H1 (cell line): ENCODE data around the gene GLYR1. TPM values are rescaled to one million over a fixed set of nuclear protein-coding genes. Genes with fewer than 3 reads are reported as not detected.

ENCODE experiments used
- CTCF ChIA-PET: fragments of 300-600 bp; sonication (Branson Sonifier 250); formaldehyde crosslinking; loops from one replicate; lab custom pipeline; 2021; ENCODE audit not compliant: partially characterized antibody; lab: Charles Lee
- POLR2A ChIA-PET: fragments of 300-600 bp; sonication (Branson Sonifier 250); formaldehyde crosslinking; loops from one replicate; lab custom pipeline; 2021; ENCODE audit warnings: inconsistent platforms; ENCODE audit not compliant: partially characterized antibody; lab: Charles Lee
- DNase-seq, 2 experiments: peaks; one replicate each; pipeline versions ENCODE4 v3.0.0 to v3.0.0-alpha.2; 2010 to 2022; ENCODE audit warnings: low spot score in 2 of 2, low read depth in 1 of 2, mixed read lengths in 1 of 2
- FAIRE-seq: peaks from 2 replicates; lab custom pipeline; 2011; peaks lifted over from hg19 to GRCh38; lab: Jason Lieb, UNC
- H2AFZ ChIP-seq: 2 replicates; pipeline ENCODE4 v1.8.1; 2012; ENCODE audit warnings: low read length, inconsistent platforms
- H2AK5ac ChIP-seq: 2 replicates; pipeline ENCODE4 v1.6.1; 2013; ENCODE audit warnings: low read depth, low read length
- H2BK120ac ChIP-seq: replicated peaks from 2 replicates; pipeline ENCODE3; 2013; ENCODE audit warnings: low read depth, low read length, inconsistent platforms
- H2BK12ac ChIP-seq: 2 replicates; pipeline ENCODE4 v1.6.1; 2013; ENCODE audit warnings: low read depth, low read length
- H2BK15ac ChIP-seq: 2 replicates; pipeline ENCODE4 v1.6.1; 2013; ENCODE audit warnings: low read length
- H2BK20ac ChIP-seq: 2 replicates; pipeline ENCODE4 v1.6.1; 2013; ENCODE audit warnings: low read length
- H2BK5ac ChIP-seq: 2 replicates; pipeline ENCODE4 v1.6.1; 2013; ENCODE audit warnings: low read depth, low read length
- H3K14ac ChIP-seq: 2 replicates; pipeline ENCODE4 v1.6.1; 2013; ENCODE audit warnings: inconsistent platforms; ENCODE audit not compliant: insufficient read length
- H3K18ac ChIP-seq: 2 replicates; pipeline ENCODE4 v1.6.1; 2013; ENCODE audit warnings: low read length; ENCODE audit errors: extremely low read depth
- H3K23ac ChIP-seq: 2 replicates; pipeline ENCODE4 v1.6.1; 2013; ENCODE audit warnings: inconsistent platforms; ENCODE audit not compliant: insufficient read length
- H3K23me2 ChIP-seq: 2 replicates; pipeline ENCODE4 v1.6.1; 2013; ENCODE audit warnings: low read depth, low read length
- H3K27ac ChIP-seq: 2 replicates; pipeline ENCODE4 v1.6.1; 2011; ENCODE audit warnings: low read depth, low read length, inconsistent platforms
- H3K27me3 ChIP-seq, 4 experiments: replicated peaks in 1 of 4; 1 replicate in 1 of 4; 2 replicates in 3 of 4; pipeline versions ENCODE4 v1.6.1 to v1.8.1; 2011 to 2013; ENCODE audit warnings: low read length in 3 of 4, mild to moderate bottlenecking in 3 of 4, inconsistent platforms in 2 of 4, mixed read lengths in 2 of 4, moderate library complexity in 1 of 4; ENCODE audit not compliant: control insufficient read depth in 3 of 4, insufficient read depth in 3 of 4; ENCODE audit errors: extremely low read depth in 1 of 4
- H3K36me3 ChIP-seq, 4 experiments: 2 replicates each; pipeline versions ENCODE4 v1.6.1 to v1.8.1; 2011 to 2013; ENCODE audit warnings: mild to moderate bottlenecking in 4 of 4, low read length in 3 of 4, moderate library complexity in 2 of 4, control low read depth in 1 of 4, inconsistent platforms in 1 of 4; ENCODE audit not compliant: insufficient read depth in 4 of 4, control insufficient read depth in 2 of 4
- H3K4ac ChIP-seq: replicated peaks from 2 replicates; pipeline ENCODE3; 2013; ENCODE audit warnings: low read length, low read depth, mixed read lengths, inconsistent platforms; ENCODE audit not compliant: insufficient read length
- H3K4me1 ChIP-seq, 4 experiments: replicated peaks in 1 of 4; 1 replicate in 1 of 4; 2 replicates in 3 of 4; pipeline versions ENCODE4 v1.6.1 to v1.8.1; 2011 to 2013; ENCODE audit warnings: low read length in 3 of 4, inconsistent platforms in 2 of 4, mixed read lengths in 1 of 4; ENCODE audit not compliant: insufficient read depth in 4 of 4, control insufficient read depth in 3 of 4
- H3K4me2 ChIP-seq, 2 experiments: 2 replicates each; pipeline versions ENCODE4 v1.6.1 to v1.8.1; 2011 to 2013; ENCODE audit warnings: low read depth in 2 of 2, low read length in 2 of 2, control low read depth in 1 of 2, inconsistent platforms in 1 of 2, mild to moderate bottlenecking in 1 of 2; ENCODE audit not compliant: insufficient read depth in 1 of 2
- H3K4me3 ChIP-seq, 4 experiments: fragments of 200-600, 300-600 bp in 1 of 4; sonication (generic), shearing (Covaris generic), sonication (Bioruptor Twin) in 1 of 4; 2 replicates each; pipeline versions ENCODE4 v1.5.1 to v1.8.1; 2011 to 2016; ENCODE audit warnings: low read length in 4 of 4, low read depth in 3 of 4, control low read depth in 2 of 4, inconsistent platforms in 2 of 4, mild to moderate bottlenecking in 2 of 4, mixed read lengths in 1 of 4, moderate library complexity in 1 of 4; ENCODE audit not compliant: insufficient read depth in 2 of 4; ENCODE audit errors: extremely low read depth in 1 of 4
- H3K56ac ChIP-seq: replicated peaks from 2 replicates; pipeline ENCODE3; 2013; ENCODE audit warnings: low read depth, mild to moderate bottlenecking, mixed read lengths, low read length, inconsistent platforms; ENCODE audit not compliant: insufficient read length
- H3K79me1 ChIP-seq: 2 replicates; pipeline ENCODE4 v1.6.1; 2013; ENCODE audit warnings: low read depth, low read length, control low read depth
- H3K79me2 ChIP-seq, 2 experiments: 2 replicates each; pipeline versions ENCODE4 v1.6.1 to v1.8.1; 2012 to 2013; ENCODE audit warnings: low read length in 2 of 2, mild to moderate bottlenecking in 2 of 2, inconsistent platforms in 1 of 2; ENCODE audit not compliant: insufficient read depth in 2 of 2, control insufficient read depth in 1 of 2
- H3K9ac ChIP-seq, 4 experiments: replicated peaks in 1 of 4; 1 replicate in 1 of 4; 2 replicates in 3 of 4; pipeline versions ENCODE4 v1.6.1 to v1.8.1; 2011 to 2013; ENCODE audit warnings: low read depth in 3 of 4, low read length in 3 of 4, control low read depth in 2 of 4, mild to moderate bottlenecking in 2 of 4, moderate library complexity in 2 of 4, inconsistent platforms in 1 of 4; ENCODE audit errors: extremely low read depth in 1 of 4
- H3K9me3 ChIP-seq, 2 experiments: 2 replicates each; pipeline versions ENCODE4 v1.6.1 to v1.8.1; 2012 to 2013; ENCODE audit warnings: mild to moderate bottlenecking in 2 of 2, moderate library complexity in 2 of 2, control low read depth in 1 of 2, inconsistent platforms in 1 of 2, low read depth in 1 of 2, low read length in 1 of 2, mixed read lengths in 1 of 2; ENCODE audit not compliant: insufficient read depth in 2 of 2
- H4K20me1 ChIP-seq, 2 experiments: replicated peaks in 1 of 2; 2 replicates each; pipeline versions ENCODE3 to v1.8.1; 2011 to 2013; ENCODE audit warnings: inconsistent platforms in 2 of 2, low read length in 2 of 2, mild to moderate bottlenecking in 1 of 2; ENCODE audit not compliant: insufficient read depth in 2 of 2, control insufficient read depth in 1 of 2
- H4K5ac ChIP-seq: 2 replicates; pipeline ENCODE4 v1.6.1; 2013; ENCODE audit warnings: low read length, low read depth, mixed read lengths, inconsistent platforms; ENCODE audit not compliant: insufficient read length
- H4K8ac ChIP-seq: 2 replicates; pipeline ENCODE4 v1.8.0; 2013; ENCODE audit warnings: mild to moderate bottlenecking, moderate library complexity, low read length, inconsistent platforms; ENCODE audit not compliant: insufficient read depth; ENCODE audit errors: extremely low read depth
- H4K91ac ChIP-seq: replicated peaks from 2 replicates; pipeline ENCODE3; 2013; ENCODE audit warnings: low read length, mixed read lengths, inconsistent platforms; ENCODE audit not compliant: insufficient read length
- ATF2 ChIP-seq: IDR thresholded peaks from 2 replicates; pipeline ENCODE4 v1.6.1; 2012; ENCODE audit warnings: low read length, inconsistent platforms
- CEBPB ChIP-seq: IDR thresholded peaks from 2 replicates; pipeline ENCODE4 v1.6.1; 2012; ENCODE audit warnings: low read depth, low read length
- GTF2F1 ChIP-seq: IDR thresholded peaks from 2 replicates; pipeline ENCODE4 v1.6.1; 2012; ENCODE audit warnings: low read depth, low read length, improper control_type of control experiment, borderline replicate concordance
- HDAC6 ChIP-seq: IDR thresholded peaks from one replicate; pipeline ENCODE4 v1.7.1; 2012; ENCODE audit warnings: low read depth, mild to moderate bottlenecking, inconsistent platforms, low read length, moderate library complexity
- KDM1A ChIP-seq: fragments of 200-600, 300-600 bp; sonication (generic); IDR thresholded peaks from 2 replicates; pipeline ENCODE4 v1.7.1; 2016; ENCODE audit warnings: mild to moderate bottlenecking, low read length, borderline replicate concordance
- POU5F1 ChIP-seq: IDR thresholded peaks from 2 replicates; pipeline ENCODE4 v1.6.1; 2011; ENCODE audit warnings: low read depth, mild to moderate bottlenecking, low read length, moderate library complexity
- SP4 ChIP-seq: IDR thresholded peaks from 2 replicates; pipeline ENCODE4 v1.6.1; 2012; ENCODE audit warnings: low read length, inconsistent platforms
- TCF12 ChIP-seq: IDR thresholded peaks from 2 replicates; pipeline ENCODE4 v1.6.1; 2011; ENCODE audit warnings: low read depth, mild to moderate bottlenecking, low read length
- USF2 ChIP-seq: IDR thresholded peaks from 2 replicates; pipeline ENCODE4 v1.6.1; 2011; ENCODE audit warnings: low read length, improper control_type of control experiment
- WGBS, 2 experiments: shearing (Covaris generic) in 1 of 2; methylation state at CpG; one replicate each; pipeline versions ENCODE4 v1.1.6 to v1.1.7; 2013 to 2015; ENCODE audit warnings: low lambda C conversion rate in 2 of 2, mixed read lengths in 2 of 2, inconsistent platforms in 1 of 2, low coverage in 1 of 2, missing lambda C conversion rate in 1 of 2; ENCODE audit not compliant: insufficient replicate concordance in 2 of 2, insufficient coverage in 1 of 2, insufficient read length in 1 of 2; ENCODE audit errors: extremely low coverage in 1 of 2, missing lambda C conversion rate in 1 of 2; 5-methylcytosine and 5-hydroxymethylcytosine counted together
- polyA plus RNA-seq, 7 experiments: library from polyadenylated mRNA; depleted of rRNA in 3 of 7; stranded (reverse) in 5 of 7; unstranded in 2 of 7; fragments of >200 nt in 5 of 7; fragments of 200-250 nt in 2 of 7; gene quantifications; 1 replicate in 5 of 7; 2 replicates in 1 of 7; 4 replicates in 1 of 7; pipeline versions ENCODE4 v1.2.1 to v1.2.3, GENCODE V29; 2011 to 2013; ENCODE audit warnings: missing spikeins in 2 of 7, mixed read lengths in 2 of 7
- total RNA-seq: library from RNA; stranded (reverse); fragmentation: NEBNext Ultra II Directional; extraction: Animal tissue kit (Norgen Biotek cat#: 25700); gene quantifications from 2 replicates; pipeline ENCODE4 v1.2.1, GENCODE V29; 2021

GLYR1 gene
- total and polyA plus RNA-seq, 2 of the 8 experiments (the other 6 are each of a cell fraction or from before 2014, with no cell fraction given) = 50.2 to 115 TPM

- POLR2A ChIA-PET = no interaction called here
- FAIRE-seq (no peak), DNase-seq (no peak)
- Histone ChIP-seq H2BK15ac (no peak overlapping the region), H3K9ac (no peak overlapping the region), H2AK5ac (no peak overlapping the region), H2BK12ac (no peak overlapping the region), H3K4ac (no peak overlapping the region), H3K18ac (no peak overlapping the region), H3K56ac (no peak overlapping the region), H3K4me1 (no peaks in the 10 kb centered on the region), H3K4me2 (no peak overlapping the region), H3K4me3 (no peak overlapping the region), H2BK120ac (no peak overlapping the region), H3K27me3 (no peaks in the 10 kb centered on the region), H3K79me2 (peaks cover 0 to 8% of the 10 kb centered on the region in 2 experiments; a peak in 2 of 4 replicates), H3K9me3 (no peaks in the 10 kb centered on the region), H3K23me2 (no peaks in the 10 kb centered on the region), H4K20me1 (peaks cover 0 to 8% of the 10 kb centered on the region in 2 experiments), H2AFZ (no peak overlapping the region), H3K23ac (no peak overlapping the region), H4K91ac (no peak overlapping the region), H2BK5ac (no peak overlapping the region), H3K79me1 (peaks cover 2% of the 10 kb centered on the region; the same call in 1 of the 2 replicates), H4K8ac (no peak overlapping the region), H3K36me3 (peaks cover 15 to 62% (median 50%) of the 10 kb centered on the region in 4 experiments), H3K14ac (no peak overlapping the region), H4K5ac (no peak overlapping the region), H3K27ac (no peak overlapping the region), H2BK20ac (no peak overlapping the region)
- TF ChIP-seq KDM1A (no peak), ATF2 (no peak), TCF12 (no peak), POU5F1 (no peak), GTF2F1 (no peak), SP4 (no peak), HDAC6 (no peak), USF2 (no peak), CEBPB (no peak)
- CTCF ChIA-PET = interaction anchor here (1.4 kb wide), 1 partner anchor 14 kb away, joined by 3 read pairs; no protein-coding TSS in a partner anchor
- 88% methylated on average over 5 of the region's 5 CpGs; no CpG with 5 or more reads in 1 of the 2 experiments for WGBS, 2 experiments
These were observed 7.1 kb downstream of the GLYR1 start for GRCh38 chr16:4839942-4840341.
